ENCODE data around the gene ST7.
"Not testable (repeated sequence)": the region's sequence is repeated elsewhere in the genome, so short reads cannot be mapped to it uniquely, and the experiment has no call there.

Gene ST7

DNA sequence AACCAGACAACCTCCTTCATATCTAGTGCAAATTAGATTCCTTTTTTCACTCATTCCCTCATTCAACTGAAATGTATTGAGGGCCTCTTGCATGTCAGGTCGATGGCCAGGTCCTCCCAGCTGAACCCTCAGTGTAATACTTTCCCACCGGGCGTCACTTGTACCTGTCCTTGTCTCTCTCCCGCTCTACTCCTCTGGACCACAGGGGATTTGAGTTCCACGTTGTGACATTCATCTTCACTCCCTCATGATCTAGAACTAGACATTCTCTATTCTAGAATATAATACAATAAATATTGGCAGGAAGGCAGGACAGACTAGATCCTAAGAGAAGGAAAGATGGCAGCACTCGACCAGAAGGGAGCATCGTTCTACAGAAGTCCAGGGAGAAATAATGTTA lies 285.6 kb downstream of the ST7 start:
- H3K4me1 ChIP-seq (ENCODE audit: insufficient read depth, low read length), result no peaks in the 10 kb centered on the region
- no peaks in the 10 kb centered on the region for H3K9me3 ChIP-seq (ENCODE audit: insufficient read depth, low read depth, low read length)
- whole genome bisulfite sequencing, result 86% methylated on average over 7 of the region's 7 CpGs
- no peak overlapping the region for H3K4me3 ChIP-seq (ENCODE audit: low read length)
- H3K9ac ChIP-seq (ENCODE audit: low read depth, low read length), result no peak overlapping the region
- no peaks in the 10 kb centered on the region for H3K36me3 ChIP-seq (ENCODE audit: insufficient read depth, low read length)
- H3K27ac ChIP-seq (ENCODE audit: low read depth, low read length), result no peak overlapping the region
- no peaks in the 10 kb centered on the region for H3K27me3 ChIP-seq (ENCODE audit: insufficient read depth, low read length)

DNA sequence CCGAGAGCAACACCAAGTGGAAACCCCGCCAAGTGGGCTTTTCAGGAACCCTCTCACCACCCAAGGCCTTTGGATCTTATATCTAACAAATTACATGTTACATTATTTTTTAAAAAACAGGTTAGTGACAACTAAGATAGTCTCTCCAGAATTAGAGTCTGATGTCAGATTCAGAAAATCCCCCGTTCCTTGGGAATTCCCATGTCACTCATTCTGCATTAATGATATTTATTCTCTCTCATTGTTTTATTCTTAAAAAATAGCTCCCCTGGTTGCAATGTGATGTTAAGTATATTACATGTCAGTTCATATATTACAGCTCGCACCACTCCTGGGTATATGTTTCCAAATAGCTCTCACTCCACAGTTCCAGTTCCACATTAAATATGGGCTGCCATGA lies 287.8 kb downstream of the ST7 start:
- Histone ChIP-seq H3K9ac (ENCODE audit: low read depth, low read length) (no peak overlapping the region), H3K4me1 (ENCODE audit: insufficient read depth, low read length) (no peaks in the 10 kb centered on the region), H3K27ac (ENCODE audit: low read depth, low read length) (no peak overlapping the region), H3K27me3 (ENCODE audit: insufficient read depth, low read length) (no peaks in the 10 kb centered on the region), H3K9me3 (ENCODE audit: insufficient read depth, low read depth, low read length) (no peaks in the 10 kb centered on the region), H3K4me3 (ENCODE audit: low read length) (no peak overlapping the region), H3K36me3 (ENCODE audit: insufficient read depth, low read length) (no peaks in the 10 kb centered on the region)
- 95% methylated on average over 4 of the region's 4 CpGs for WGBS

- Histone ChIP-seq H3K9me3 (ENCODE audit: insufficient read depth, low read depth, low read length) (no peaks in the 10 kb centered on the region), H3K9ac (ENCODE audit: low read depth, low read length) (no peak overlapping the region)
- 90% methylated on average over 3 of the region's 3 CpGs for WGBS
Measured at GRCh38 chr7:117243390-117243789, 290.1 kb downstream of the ST7 start.

GRCh38 chr7:117245703-117246102 lies 292.4 kb downstream of the ST7 start:
- not testable (repeated sequence) for H3K9me3 ChIP-seq (ENCODE audit: insufficient read depth, low read depth, low read length); H3K4me3 ChIP-seq (ENCODE audit: low read length); H3K4me1 ChIP-seq (ENCODE audit: insufficient read depth, low read length); H3K27ac ChIP-seq (ENCODE audit: low read depth, low read length); H3K36me3 ChIP-seq (ENCODE audit: insufficient read depth, low read length); H3K9ac ChIP-seq (ENCODE audit: low read depth, low read length); H3K27me3 ChIP-seq (ENCODE audit: insufficient read depth, low read length)
- WGBS, result 90% methylated on average over 1 of the region's 2 CpGs

More at GRCh38 chr7:117243390-117243789, 290.1 kb downstream of the ST7 start:
- Histone ChIP-seq H3K27me3 (ENCODE audit: insufficient read depth, low read length) (no peaks in the 10 kb centered on the region), H3K4me1 (ENCODE audit: insufficient read depth, low read length) (no peaks in the 10 kb centered on the region), H3K36me3 (ENCODE audit: insufficient read depth, low read length) (no peaks in the 10 kb centered on the region), H3K4me3 (ENCODE audit: low read length) (no peak overlapping the region), H3K27ac (ENCODE audit: low read depth, low read length) (no peak overlapping the region)

DNA sequence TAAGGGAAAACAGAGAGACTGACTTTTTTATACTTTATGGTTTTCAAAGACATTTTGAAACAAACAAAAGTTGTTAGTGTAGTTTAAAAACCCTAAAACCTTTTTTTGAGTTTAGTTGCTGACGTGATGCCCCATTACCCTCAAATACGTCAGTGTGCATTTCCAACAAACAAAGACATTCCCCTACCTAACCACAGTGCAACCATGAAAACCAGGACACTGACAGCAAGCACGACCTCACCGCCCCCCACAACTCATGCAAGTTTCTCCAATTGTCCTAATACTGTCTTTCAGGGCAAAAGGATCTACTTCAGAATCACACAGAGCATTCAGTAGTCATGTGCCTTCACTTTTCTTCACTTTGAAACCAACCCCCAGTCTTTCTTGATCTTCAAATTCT lies 294.5 kb downstream of the ST7 start:
- Histone ChIP-seq H3K4me1 (ENCODE audit: insufficient read depth, low read length) (no peaks in the 10 kb centered on the region), H3K9me3 (ENCODE audit: insufficient read depth, low read depth, low read length) (no peaks in the 10 kb centered on the region), H3K4me3 (ENCODE audit: low read length) (no peak overlapping the region), H3K27ac (ENCODE audit: low read depth, low read length) (no peak overlapping the region), H3K27me3 (ENCODE audit: insufficient read depth, low read length) (no peaks in the 10 kb centered on the region), H3K9ac (ENCODE audit: low read depth, low read length) (no peak overlapping the region), H3K36me3 (ENCODE audit: insufficient read depth, low read length) (no peaks in the 10 kb centered on the region)
- 83% methylated on average over 4 of the region's 4 CpGs for WGBS

DNA sequence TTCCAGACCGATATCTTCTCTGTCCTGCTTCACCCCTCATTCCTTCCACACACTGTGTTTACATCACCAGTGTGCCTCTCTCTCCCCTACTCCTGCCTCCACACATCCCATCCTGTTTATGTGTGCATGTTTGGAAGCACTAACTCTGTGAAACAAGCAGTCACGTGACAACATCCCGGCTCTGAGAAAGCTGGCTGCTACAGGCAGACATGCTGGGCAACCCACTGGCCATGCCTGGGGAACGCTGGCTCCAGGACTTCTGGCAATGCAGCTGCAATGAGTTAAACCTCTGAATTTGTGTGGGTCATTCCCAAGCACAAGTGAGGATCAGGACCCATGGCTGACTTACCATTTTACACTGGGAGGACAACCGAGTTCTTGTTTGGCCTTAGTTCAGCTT lies 295.5 kb downstream of the ST7 start:
- H3K27me3 ChIP-seq (ENCODE audit: insufficient read depth, low read length), result no peaks in the 10 kb centered on the region
- no peak overlapping the region for H3K27ac ChIP-seq (ENCODE audit: low read depth, low read length)
- H3K4me1 ChIP-seq (ENCODE audit: insufficient read depth, low read length), result no peaks in the 10 kb centered on the region
- no peak overlapping the region for H3K9ac ChIP-seq (ENCODE audit: low read depth, low read length)
- H3K9me3 ChIP-seq (ENCODE audit: insufficient read depth, low read depth, low read length), result no peaks in the 10 kb centered on the region
- no peak overlapping the region for H3K4me3 ChIP-seq (ENCODE audit: low read length)
- 91% methylated on average over 5 of the region's 5 CpGs for WGBS
- no peaks in the 10 kb centered on the region for H3K36me3 ChIP-seq (ENCODE audit: insufficient read depth, low read length)

DNA sequence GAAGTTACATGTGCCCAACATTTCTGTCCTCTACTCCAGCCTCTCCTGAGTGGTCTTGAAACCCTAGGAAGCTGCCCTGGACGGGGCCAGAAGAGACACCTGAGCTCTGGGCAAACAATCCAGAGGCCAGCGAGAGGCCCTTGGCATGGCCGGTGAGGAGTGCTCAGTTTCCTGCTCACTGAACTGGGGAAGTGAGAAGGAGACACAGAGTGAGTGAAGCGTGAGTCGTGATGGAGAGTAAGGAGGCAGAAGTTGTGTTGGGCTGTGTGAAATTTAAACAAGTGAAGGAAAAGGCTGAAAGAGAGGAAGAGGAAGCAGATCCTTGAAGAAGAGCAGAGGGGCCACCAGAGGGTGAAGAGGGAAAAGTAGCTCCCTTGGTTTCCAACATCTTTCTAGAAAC lies 296.4 kb downstream of the ST7 start:
- Histone ChIP-seq H3K27me3 (ENCODE audit: insufficient read depth, low read length) (no peaks in the 10 kb centered on the region), H3K4me1 (ENCODE audit: insufficient read depth, low read length) (no peaks in the 10 kb centered on the region), H3K4me3 (ENCODE audit: low read length) (no peak overlapping the region), H3K36me3 (ENCODE audit: insufficient read depth, low read length) (no peaks in the 10 kb centered on the region), H3K27ac (ENCODE audit: low read depth, low read length) (no peak overlapping the region), H3K9ac (ENCODE audit: low read depth, low read length) (no peak overlapping the region), H3K9me3 (ENCODE audit: insufficient read depth, low read depth, low read length) (no peaks in the 10 kb centered on the region)
- WGBS, result 87% methylated on average over 5 of the region's 5 CpGs

GRCh38 chr7:117250245-117250644 lies 296.9 kb downstream of the ST7 start:
- Histone ChIP-seq H3K9ac (ENCODE audit: low read depth, low read length) (no peak overlapping the region), H3K9me3 (ENCODE audit: insufficient read depth, low read depth, low read length) (no peaks in the 10 kb centered on the region), H3K27ac (ENCODE audit: low read depth, low read length) (no peak overlapping the region), H3K4me1 (ENCODE audit: insufficient read depth, low read length) (no peaks in the 10 kb centered on the region), H3K27me3 (ENCODE audit: insufficient read depth, low read length) (no peaks in the 10 kb centered on the region), H3K4me3 (ENCODE audit: low read length) (no peak overlapping the region), H3K36me3 (ENCODE audit: insufficient read depth, low read length) (no peaks in the 10 kb centered on the region)

DNA sequence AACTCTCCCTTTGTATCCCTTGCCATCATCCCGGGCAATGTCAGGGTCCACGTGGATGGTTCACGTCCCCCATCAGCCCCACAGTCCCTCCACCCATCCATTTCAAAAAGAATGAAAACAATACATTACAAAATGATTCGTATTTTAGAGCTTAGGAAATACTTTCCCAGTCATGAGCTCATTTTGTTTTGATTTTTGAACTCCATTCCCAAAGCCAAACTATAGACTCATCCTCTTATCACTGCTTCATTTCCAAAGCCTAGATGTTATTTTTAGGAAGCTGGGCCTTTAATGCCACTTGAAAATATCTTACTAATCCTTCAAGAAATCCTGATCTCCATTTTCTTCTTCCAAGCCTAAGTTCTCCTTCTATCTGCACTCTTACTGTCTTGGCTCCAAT lies 297.5 kb downstream of the ST7 start:
- WGBS, result 81% methylated on average over 4 of the region's 4 CpGs
- no peak overlapping the region for H3K9ac ChIP-seq (ENCODE audit: low read depth, low read length)
- H3K4me3 ChIP-seq (ENCODE audit: low read length), result no peak overlapping the region

GRCh38 chr7:117251687-117252086 lies 298.4 kb downstream of the ST7 start:
- no peaks in the 10 kb centered on the region for H3K27me3 ChIP-seq (ENCODE audit: insufficient read depth, low read length)
- H3K9ac ChIP-seq (ENCODE audit: low read depth, low read length), result no peak overlapping the region
- no peak overlapping the region for H3K27ac ChIP-seq (ENCODE audit: low read depth, low read length)
- WGBS, result 95% methylated on average over 4 of the region's 4 CpGs
- no peaks in the 10 kb centered on the region for H3K9me3 ChIP-seq (ENCODE audit: insufficient read depth, low read depth, low read length)
- no peaks in the 10 kb centered on the region for H3K4me1 ChIP-seq (ENCODE audit: insufficient read depth, low read length)
- H3K36me3 ChIP-seq (ENCODE audit: insufficient read depth, low read length), result no peaks in the 10 kb centered on the region
- no peak overlapping the region for H3K4me3 ChIP-seq (ENCODE audit: low read length)

More for the DNA sequence above, 297.5 kb downstream of the ST7 start:
- H3K4me1 ChIP-seq (ENCODE audit: insufficient read depth, low read length), result no peaks in the 10 kb centered on the region
- H3K27ac ChIP-seq (ENCODE audit: low read depth, low read length), result no peak overlapping the region
- no peaks in the 10 kb centered on the region for H3K27me3 ChIP-seq (ENCODE audit: insufficient read depth, low read length)
- H3K36me3 ChIP-seq (ENCODE audit: insufficient read depth, low read length), result no peaks in the 10 kb centered on the region
- H3K9me3 ChIP-seq (ENCODE audit: insufficient read depth, low read depth, low read length), result no peaks in the 10 kb centered on the region

DNA sequence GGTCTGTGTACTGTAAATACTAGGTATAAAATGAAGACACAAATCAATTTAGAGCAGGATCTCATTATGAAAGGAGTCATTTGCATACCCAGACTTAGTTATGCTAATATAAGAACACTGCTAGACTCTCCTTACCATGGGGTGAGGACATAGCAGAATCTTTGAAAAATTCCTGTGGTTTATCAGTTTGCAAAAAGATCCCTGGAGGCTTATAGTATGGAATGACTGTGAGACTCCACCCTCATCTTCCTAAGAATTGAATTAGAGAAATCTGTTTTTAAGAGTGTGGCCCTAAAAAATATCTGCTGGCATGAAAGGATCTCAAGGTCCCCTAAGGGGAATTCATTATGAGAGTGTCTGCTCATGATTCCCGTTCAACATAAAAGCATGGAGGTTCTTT lies 306.3 kb downstream of the ST7 start:
- no peaks in the 10 kb centered on the region for H3K9me3 ChIP-seq (ENCODE audit: insufficient read depth, low read depth, low read length)
- no peaks in the 10 kb centered on the region for H3K36me3 ChIP-seq (ENCODE audit: insufficient read depth, low read length)
- no peak overlapping the region for H3K27ac ChIP-seq (ENCODE audit: low read depth, low read length)
- 91% methylated on average over 1 of the region's 1 CpG for whole genome bisulfite sequencing
- H3K9ac ChIP-seq (ENCODE audit: low read depth, low read length), result no peak overlapping the region
- no peak overlapping the region for H3K4me3 ChIP-seq (ENCODE audit: low read length)
- H3K4me1 ChIP-seq (ENCODE audit: insufficient read depth, low read length), result no peaks in the 10 kb centered on the region
- H3K27me3 ChIP-seq (ENCODE audit: insufficient read depth, low read length), result no peaks in the 10 kb centered on the region

GRCh38 chr7:117262546-117262945 lies 309.2 kb downstream of the ST7 start:
- Histone ChIP-seq H3K4me1 (ENCODE audit: insufficient read depth, low read length) (no peaks in the 10 kb centered on the region), H3K4me3 (ENCODE audit: low read length) (no peak overlapping the region), H3K9ac (ENCODE audit: low read depth, low read length) (no peak overlapping the region), H3K27me3 (ENCODE audit: insufficient read depth, low read length) (no peaks in the 10 kb centered on the region), H3K36me3 (ENCODE audit: insufficient read depth, low read length) (no peaks in the 10 kb centered on the region), H3K27ac (ENCODE audit: low read depth, low read length) (no peak overlapping the region), H3K9me3 (ENCODE audit: insufficient read depth, low read depth, low read length) (no peaks in the 10 kb centered on the region)
- WGBS, result 100% methylated on average over 2 of the region's 2 CpGs
